ENCODE results near the gene STOM. TPM values are rescaled to one million over a fixed set of nuclear protein-coding genes. Genes with fewer than 3 reads are reported as not detected.

Gene STOM
- 103 to 153 TPM (median 109 TPM) in 5 replicates for total RNA-seq (2022; extraction: Qiagen RNA extraction)

GRCh38 chr9:121369595-121370265 is at the start of gene STOM:
Gene STOM, minus strand, starts transcription at chr9:121370250. Its CDS starts 63 bp downstream, at chr9:121370187.

Other genes starting within 250 kb of the STOM start
- gene RAB14, start 168.4 kb downstream of the STOM start, total RNA-seq (2022; extraction: Qiagen RNA extraction), result 45.4 to 49.7 TPM (median 46.5 TPM) in 5 replicates
- 47.8 to 58.0 TPM (median 49.4 TPM) in 5 replicates for gene GSN, start 102.1 kb downstream of the STOM start, total RNA-seq (2022; extraction: Qiagen RNA extraction)
- gene GGTA1, start 129.6 kb upstream of the STOM start, total RNA-seq (2022; extraction: Qiagen RNA extraction), result not detected in 5 replicates

Measured in A549 treated with CORT108297 at 1 μM for 4 hours (cell line).